Heart left ventricle (tissue), 16 donors: ENCODE measurements around the gene CRLF1. TPM values are rescaled to one million over a fixed set of nuclear protein-coding genes. Genes with fewer than 3 reads are reported as not detected.

Source experiments
- ATAC-seq, 4 donors: fragments of 200-7000 bp; cut with Tn5 transposase; one replicate each; pipeline ENCODE4 v1.9.1; 2020 to 2022; ENCODE audit warnings: moderate library complexity in 4 of 4, mild to moderate bottlenecking in 3 of 4, moderate number of reproducible peaks in 1 of 4
- DNase-seq, 5 donors: peaks; one replicate each; pipeline ENCODE4 v3.0.0-alpha.2; 2020
- H3K27ac ChIP-seq, 12 donors: fragments of 200-600 bp; sonication (generic) in 4 of 12; one replicate each; pipeline versions ENCODE4 v1.5.0 to v1.8.0; 2016 to 2022; ENCODE audit warnings: mild to moderate bottlenecking in 2 of 12
- H3K27me3 ChIP-seq, 9 donors: fragments of 200-600 bp; sonication (generic) in 2 of 9; one replicate each; pipeline versions ENCODE4 v1.5.1 to v1.8.0; 2016 to 2022; ENCODE audit warnings: mild to moderate bottlenecking in 3 of 9
- H3K36me3 ChIP-seq, 9 donors: fragments of 200-600 bp; sonication (generic) in 2 of 9; one replicate each; pipeline versions ENCODE4 v1.5.0 to v1.8.0; 2018 to 2022; ENCODE audit warnings: mild to moderate bottlenecking in 2 of 9
- H3K4me1 ChIP-seq, 12 donors: fragments of 200-600 bp; sonication (generic) in 4 of 12; one replicate each; pipeline versions ENCODE4 v1.5.0 to v1.8.0; 2016 to 2022; ENCODE audit warnings: mild to moderate bottlenecking in 3 of 12
- H3K4me3 ChIP-seq, 12 donors: fragments of 200-600 bp; sonication (generic) in 4 of 12; one replicate each; pipeline versions ENCODE4 v1.5.0 to v1.8.0; 2017 to 2022; ENCODE audit warnings: mild to moderate bottlenecking in 9 of 12, moderate library complexity in 4 of 12
- H3K9me3 ChIP-seq, 12 donors: fragments of 200-600 bp; sonication (generic) in 4 of 12; one replicate each; pipeline versions ENCODE4 v1.5.0 to v1.8.0; 2016 to 2022; ENCODE audit warnings: mild to moderate bottlenecking in 1 of 12
- CTCF ChIP-seq, 12 donors: fragments of 200-600 bp; sonication (generic) in 4 of 12; IDR thresholded peaks; one replicate each; pipeline versions ENCODE4 v1.5.0 to v1.8.0; 2018 to 2022; ENCODE audit warnings: antibody characterized with exemption in 12 of 12, mild to moderate bottlenecking in 5 of 12
- POLR2A ChIP-seq, 2 donors: fragments of 450-650 bp; IDR thresholded peaks; one replicate each; pipeline ENCODE4 v1.6.1; 2017; ENCODE audit warnings: antibody characterized with exemption in 2 of 2, mild to moderate bottlenecking in 2 of 2, moderate library complexity in 2 of 2
- WGBS, 4 donors: extraction: QIAGEN DNeasy Blood & Tissue Kit in 2 of 4; methylation state at CpG; one replicate each; pipeline versions ENCODE4 v1.1.5 to v1.1.7; 2013 to 2018; 5-methylcytosine and 5-hydroxymethylcytosine counted together
- intact Hi-C, 10 donors: fragments of 100-400 bp; cut with DNase I; formaldehyde crosslinking; loops; one replicate each; pipeline versions ENCODE4 v1.11.1 to v1.14.2; 2022
- polyA plus RNA-seq, 2 donors: library from polyadenylated mRNA; stranded (reverse); fragments of 200-250 nt; gene quantifications; one replicate each; pipeline ENCODE4 v1.2.3, GENCODE V29; 2013
- total RNA-seq, 9 donors: library from RNA; depleted of rRNA in 2 of 9; stranded (reverse); fragments of >200 nt in 2 of 9; fragmentation: NEBNext Ultra II Directional in 3 of 9; extraction: Animal tissue kit (Norgen Biotek cat#: 25700) in 3 of 9; gene quantifications; one replicate each; pipeline versions ENCODE4 v1.1.0 to v1.2.4, GENCODE V29; 2016 to 2023
- donor health status: ischemic (EF 13 %, LVEDD 7.1; RV severe dilation, severe dysfunction).
- donor health status: healthy with polysubstance abuse.
- donor health status: DM: no; HTN: yes; CAD: no.
- donor health status: DM: no; HTN: no; CAD: no.
- donor health status: ischemic (EF 25% LVEDD 6.9; RV normal size, moderate dysfunction).
- donor health status: ischemic (EF 25% LVEDD 5.7; RV mildly dilated, moderate dysfunction).
- donor health status: healthy.
- donor health status: DM: yes; HTN: yes; CAD: no.
- donor health status: ischemic (EF 35%, LVEDD 5.7; RV mildly dilated, moderate dysfunction).
- donor health status: nonischemic (EF 11% LVEDD 7.7; RV severe dilation, severe dysfunction).
- donor health status: DM: yes; HTN: yes; CAD: no.
- donor health status: PGD.
- donor health status: ischemic (EF 29% LVEDD 5.4; RV normal size, mild dysfunction).
- donor health status: nonischemic (EF 23%, LVEDD 6.1; RV moderate dilation, normal function).

CRLF1 gene
- total and polyA plus RNA-seq, 11 donors = 2.8 to 64.0 (median 12.1) TPM

GRCh38 chr19:18613589-18614234, 7.1 kb upstream of the CRLF1 start:
- no peak for ATAC-seq
- no peak overlapping the region for H3K27ac ChIP-seq
- 25 to 32% (median 27%) methylated on average over 11 to 23 of the region's 23 CpGs for WGBS, 4 donors
- H3K9me3 ChIP-seq = no peaks in the 10 kb centered on the region
- no peaks in the 10 kb centered on the region for H3K36me3 ChIP-seq
- no peak overlapping the region for H3K4me3 ChIP-seq
- peaks cover 0 to 33% (median 24%) of the 10 kb centered on the region in 12 donors for H3K4me1 ChIP-seq
- intact Hi-C loops = no loop called here
- TF ChIP-seq CTCF (IDR thresholded peaks at IDR 0.05) (no peak), POLR2A (IDR thresholded peaks at IDR 0.05) (no peak)
- no peak for DNase-seq
- H3K27me3 ChIP-seq = peaks cover 38 to 77% (median 58%) of the 10 kb centered on the region in 9 donors

DNA sequence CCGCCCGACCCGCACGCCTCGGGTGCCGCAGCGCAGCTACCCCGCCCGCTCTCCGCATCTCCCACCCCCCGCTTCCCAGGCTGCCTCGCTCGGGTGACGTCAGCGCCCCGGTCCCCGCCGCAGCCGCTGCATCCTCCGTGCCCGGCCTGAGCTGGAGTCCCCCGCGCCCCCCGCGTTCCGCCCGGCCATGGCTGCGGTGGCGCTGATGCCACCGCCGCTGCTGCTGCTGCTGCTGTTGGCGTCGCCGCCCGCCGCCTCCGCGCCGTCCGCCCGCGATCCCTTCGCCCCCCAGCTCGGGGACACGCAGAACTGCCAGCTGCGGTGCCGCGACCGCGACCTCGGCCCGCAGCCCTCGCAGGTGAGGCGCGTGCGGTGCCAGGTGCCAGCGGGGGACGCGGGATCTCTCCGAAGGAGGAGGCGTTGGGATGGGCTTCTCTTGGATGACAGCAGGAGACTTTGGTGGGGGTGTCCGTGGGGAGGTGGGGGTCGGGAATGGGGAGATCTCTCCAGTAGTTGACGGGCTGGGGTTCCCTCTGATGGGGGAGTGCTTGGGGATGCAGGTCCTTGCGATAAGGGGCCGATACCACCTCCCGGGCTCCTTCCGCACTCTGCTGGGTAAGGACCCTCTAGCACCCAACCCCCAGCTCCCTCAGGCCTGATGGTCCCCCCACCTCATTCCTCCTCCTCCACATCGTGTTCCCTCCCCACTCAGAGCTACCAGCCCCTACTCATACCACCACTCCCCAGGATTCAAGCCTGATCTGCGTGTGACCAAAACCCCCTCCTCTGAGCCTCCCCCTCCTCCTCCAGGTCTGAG, 6.4 kb upstream of the CRLF1 start, which contains the start of gene TMEM59L:
Gene TMEM59L, plus strand, starts transcription at position 99 of the 817 bp plus-strand sequence. Its CDS starts 89 bp downstream, at position 188.
- Histone ChIP-seq H3K9me3 (no peaks in the 10 kb centered on the region), H3K27me3 (peaks cover 46 to 84% (median 65%) of the 10 kb centered on the region in 9 donors), H3K27ac (no peak within 1 kb of the TSS), H3K4me1 (peaks cover 0 to 35% (median 24%) of the 10 kb centered on the region in 12 donors), H3K4me3 (peak within 1 kb of the TSS; percentile 12 to 66 (median 50)), H3K36me3 (no peaks in the 10 kb centered on the region)
- WGBS, 4 donors = 2 to 3% (median 2%) methylated on average over 41 to 70 of the region's 70 CpGs
- DNase-seq = peak in 1 of 5 donors; percentile 51
- intact Hi-C loops = no loop called here
- TF ChIP-seq CTCF (IDR thresholded peaks at IDR 0.05) = no peak
- TF ChIP-seq POLR2A (IDR thresholded peaks at IDR 0.05) = no peak
- ATAC-seq = peak in 2 of 4 donors; percentile 31 to 52

GRCh38 chr19:18612051-18612771, 5.6 kb upstream of the CRLF1 start:
- no peaks in the 10 kb centered on the region for H3K36me3 ChIP-seq
- H3K4me1 ChIP-seq = peaks cover 0 to 42% (median 31%) of the 10 kb centered on the region in 12 donors
- H3K9me3 ChIP-seq = no peaks in the 10 kb centered on the region
- intact Hi-C loops = no loop called here
- DNase-seq (no peak), ATAC-seq (no peak)
- no peak overlapping the region for H3K27ac ChIP-seq
- WGBS, 4 donors = 1 to 3% (median 2%) methylated on average over 25 to 30 of the region's 30 CpGs
- TF ChIP-seq CTCF (IDR thresholded peaks at IDR 0.05) (no peak), POLR2A (IDR thresholded peaks at IDR 0.05) (no peak)
- H3K4me3 ChIP-seq = peak overlapping the region; percentile 12 to 66 (median 50)
- H3K27me3 ChIP-seq = peaks cover 53 to 92% (median 73%) of the 10 kb centered on the region in 9 donors
